ENCODE data around the gene SPAG17. TPM values are rescaled to one million over a fixed set of nuclear protein-coding genes. Genes with fewer than 3 reads are reported as not detected.

The SPAG17 gene
- total RNA-seq, 1 donor from 2014 or later = 5.6 TPM

GRCh38 chr1:118122234-118123004 is 62.6 kb downstream of the SPAG17 start:
- H3K9me3 Mint-ChIP-seq = no peaks in the 10 kb centered on the region
- H3K4me1 Mint-ChIP-seq (ENCODE audit: unreplicated experiment) = peaks cover 22% of the 10 kb centered on the region
- H3K4me3 Mint-ChIP-seq = no peak overlapping the region
- H3K27me3 Mint-ChIP-seq = no peaks in the 10 kb centered on the region
- no peak for DNase-seq (ENCODE audit: extremely low spot score, unreplicated experiment)
- no peaks in the 10 kb centered on the region for H3K36me3 Mint-ChIP-seq
- TF ChIP-seq CTCF (conservative IDR thresholded peaks at IDR 0.05) = no peak
- no peak overlapping the region for H3K27ac Mint-ChIP-seq

- Mint-ChIP-seq H3K27ac (peak overlapping the region; percentile 30), H3K27me3 (no peaks in the 10 kb centered on the region), H3K36me3 (no peaks in the 10 kb centered on the region), H3K4me1 (ENCODE audit: unreplicated experiment) (peaks cover 38% of the 10 kb centered on the region), H3K4me3 (no peak overlapping the region), H3K9me3 (no peaks in the 10 kb centered on the region)
- TF ChIP-seq CTCF (conservative IDR thresholded peaks at IDR 0.05) = no peak
- no peak for DNase-seq (ENCODE audit: extremely low spot score, unreplicated experiment)
These were observed 66.1 kb downstream of the SPAG17 start for GRCh38 chr1:118118873-118119463.

- Mint-ChIP-seq H3K4me3 (peak overlapping the region; percentile 54), H3K27me3 (no peaks in the 10 kb centered on the region), H3K4me1 (ENCODE audit: unreplicated experiment) (peaks cover 38% of the 10 kb centered on the region), H3K9me3 (no peaks in the 10 kb centered on the region), H3K27ac (no peak overlapping the region), H3K36me3 (no peaks in the 10 kb centered on the region)
- no peak for TF ChIP-seq CTCF (conservative IDR thresholded peaks at IDR 0.05)
- DNase-seq (ENCODE audit: extremely low spot score, unreplicated experiment) = no peak
These were observed 66.6 kb downstream of the SPAG17 start for GRCh38 chr1:118118469-118118868.

DNA sequence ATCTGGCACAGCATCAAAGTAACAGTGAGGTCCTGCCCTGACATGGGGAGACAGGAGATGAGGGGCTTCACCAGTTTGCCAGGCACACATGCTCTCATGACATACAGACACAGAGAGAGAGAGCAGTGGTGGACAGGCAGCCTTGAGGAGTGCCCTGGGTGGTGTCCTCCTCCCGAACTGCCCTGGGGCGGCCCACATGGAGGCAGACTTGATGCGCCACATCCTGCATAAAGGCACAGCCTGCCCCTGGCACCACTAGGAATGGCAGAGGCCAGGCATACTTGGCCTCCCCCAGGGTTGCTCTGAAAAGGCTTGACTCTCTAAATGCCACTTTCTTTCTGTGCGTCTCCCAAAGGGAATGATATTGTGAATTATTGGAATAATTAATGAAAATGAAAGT is 67.5 kb downstream of the SPAG17 start:
- no peak for TF ChIP-seq CTCF (conservative IDR thresholded peaks at IDR 0.05)
- no peak overlapping the region for H3K4me3 Mint-ChIP-seq
- no peaks in the 10 kb centered on the region for H3K9me3 Mint-ChIP-seq
- H3K4me1 Mint-ChIP-seq (ENCODE audit: unreplicated experiment) = peaks cover 38% of the 10 kb centered on the region
- H3K27me3 Mint-ChIP-seq = no peaks in the 10 kb centered on the region
- DNase-seq (ENCODE audit: extremely low spot score, unreplicated experiment) = no peak
- H3K27ac Mint-ChIP-seq = peak overlapping the region; percentile 7
- no peaks in the 10 kb centered on the region for H3K36me3 Mint-ChIP-seq

DNA sequence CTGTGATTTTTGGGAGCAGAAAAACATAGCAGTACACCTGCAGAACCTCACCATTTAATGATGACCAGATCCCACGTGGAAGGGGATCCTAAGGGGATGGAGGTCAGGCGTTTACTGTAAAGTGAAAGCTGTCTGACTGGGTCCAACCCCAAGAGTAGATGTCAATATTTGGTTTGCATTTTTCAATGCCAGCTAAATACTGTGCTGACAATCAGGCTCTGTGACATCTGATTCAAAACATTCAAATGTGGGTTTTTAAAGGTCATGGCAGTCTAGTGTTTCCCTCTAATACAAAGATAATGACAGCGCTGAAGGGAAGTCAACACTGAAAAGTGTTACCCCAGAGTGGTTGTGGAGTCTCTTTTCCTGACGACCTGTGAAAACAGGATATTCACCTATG is 68.1 kb downstream of the SPAG17 start:
- no peaks in the 10 kb centered on the region for H3K36me3 Mint-ChIP-seq
- peak overlapping the region; percentile 12 for H3K4me3 Mint-ChIP-seq
- H3K4me1 Mint-ChIP-seq (ENCODE audit: unreplicated experiment) = peaks cover 38% of the 10 kb centered on the region
- H3K27me3 Mint-ChIP-seq = no peaks in the 10 kb centered on the region
- no peak for TF ChIP-seq CTCF (conservative IDR thresholded peaks at IDR 0.05)
- DNase-seq (ENCODE audit: extremely low spot score, unreplicated experiment) = no peak
- H3K9me3 Mint-ChIP-seq = no peaks in the 10 kb centered on the region
- H3K27ac Mint-ChIP-seq = peak overlapping the region; percentile 7
